Neuronal stem cell (in vitro differentiated cells): ENCODE data around the gene TIMM17A.
A peak's percentile ranks its signal among the peaks of the same experiment; 100 is the strongest.

ENCODE experiments used
- DNase-seq: peaks from one replicate; pipeline ENCODE4 v3.0.0-alpha.2; 2013; ENCODE audit warnings: low spot score
- H2AFZ ChIP-seq: one replicate; pipeline ENCODE4 v1.6.1; 2013; ENCODE audit warnings: mild to moderate bottlenecking, low read length, inconsistent platforms
- H2AK5ac ChIP-seq: 2 replicates; pipeline ENCODE4 v1.6.1; 2013; ENCODE audit warnings: low read depth, mild to moderate bottlenecking, inconsistent platforms, low read length, moderate library complexity, mixed read lengths
- H2BK120ac ChIP-seq: 2 replicates; pipeline ENCODE4 v1.6.1; 2013; ENCODE audit warnings: low read depth, mild to moderate bottlenecking, inconsistent platforms, low read length, moderate library complexity, mixed read lengths
- H2BK12ac ChIP-seq: one replicate; pipeline ENCODE4 v1.6.1; 2013; ENCODE audit warnings: low read length, inconsistent platforms
- H2BK15ac ChIP-seq: 2 replicates; pipeline ENCODE4 v1.6.1; 2013; ENCODE audit warnings: mild to moderate bottlenecking, low read length, inconsistent platforms, mixed read lengths
- H2BK5ac ChIP-seq: one replicate; pipeline ENCODE4 v1.6.1; 2013; ENCODE audit warnings: inconsistent platforms, mild to moderate bottlenecking, low read length, moderate library complexity
- H3K14ac ChIP-seq: one replicate; pipeline ENCODE4 v1.6.1; 2013; ENCODE audit warnings: low read length, inconsistent platforms
- H3K18ac ChIP-seq: 2 replicates; pipeline ENCODE4 v1.6.1; 2013; ENCODE audit warnings: low read length, inconsistent platforms
- H3K23ac ChIP-seq: 2 replicates; pipeline ENCODE4 v1.6.1; 2013; ENCODE audit warnings: low read depth, mild to moderate bottlenecking, mixed read lengths, low read length, inconsistent platforms; ENCODE audit not compliant: poor library complexity
- H3K27ac ChIP-seq: replicated peaks from 3 replicates; pipeline ENCODE4 v1.5.1; 2013; ENCODE audit warnings: low read length, inconsistent platforms
- H3K27me3 ChIP-seq, 3 experiments: 2 replicates each; pipeline ENCODE4 v1.6.1; 2013; ENCODE audit warnings: low read length in 3 of 3, mild to moderate bottlenecking in 2 of 3, inconsistent platforms in 1 of 3, low read depth in 1 of 3, mixed read lengths in 1 of 3, moderate library complexity in 1 of 3; ENCODE audit not compliant: control insufficient read depth in 3 of 3, insufficient read depth in 3 of 3
- H3K36me3 ChIP-seq, 2 donors: replicated peaks in 1 of 2; 2 replicates each; pipeline ENCODE4 v1.6.1; 2013; ENCODE audit warnings: low read length in 2 of 2; ENCODE audit not compliant: control insufficient read depth in 2 of 2, insufficient read depth in 2 of 2
- H3K4ac ChIP-seq: 2 replicates; pipeline ENCODE4 v1.6.1; 2013; ENCODE audit warnings: inconsistent platforms, mild to moderate bottlenecking, low read length, moderate library complexity
- H3K4me1 ChIP-seq, 2 donors: 1 replicate in 1 of 2; 2 replicates in 1 of 2; pipeline ENCODE4 v1.6.1; 2013; ENCODE audit warnings: low read length in 2 of 2, low read depth in 1 of 2; ENCODE audit not compliant: control insufficient read depth in 2 of 2, insufficient read depth in 1 of 2
- H3K4me2 ChIP-seq: one replicate; pipeline ENCODE4 v1.6.1; 2013; ENCODE audit warnings: mild to moderate bottlenecking, low read length, inconsistent platforms; ENCODE audit not compliant: insufficient read depth, poor library complexity, severe bottlenecking
- H3K4me3 ChIP-seq, 2 donors: 2 replicates each; pipeline ENCODE4 v1.5.1; 2013; ENCODE audit warnings: low read length in 2 of 2, mild to moderate bottlenecking in 2 of 2, inconsistent platforms in 1 of 2, moderate library complexity in 1 of 2
- H3K79me1 ChIP-seq: one replicate; pipeline ENCODE4 v1.6.1; 2013; ENCODE audit warnings: low read depth, mild to moderate bottlenecking, inconsistent platforms, low read length, moderate library complexity
- H3K9ac ChIP-seq: one replicate; pipeline ENCODE4 v1.6.1; 2013; ENCODE audit warnings: mild to moderate bottlenecking, low read depth, low read length, inconsistent platforms; ENCODE audit not compliant: poor library complexity
- H3K9me3 ChIP-seq, 2 donors: replicated peaks in 1 of 2; 2 replicates each; pipeline versions ENCODE3 to v1.6.1; 2013; ENCODE audit warnings: low read length in 2 of 2, mild to moderate bottlenecking in 2 of 2, inconsistent platforms in 1 of 2, low read depth in 1 of 2, mixed read lengths in 1 of 2, moderate library complexity in 1 of 2; ENCODE audit not compliant: control insufficient read depth in 2 of 2, insufficient read depth in 1 of 2
- H4K8ac ChIP-seq: one replicate; pipeline ENCODE4 v1.6.1; 2013; ENCODE audit warnings: low read depth, mild to moderate bottlenecking, inconsistent platforms, low read length, moderate library complexity
- H4K91ac ChIP-seq: one replicate; pipeline ENCODE4 v1.6.1; 2013; ENCODE audit warnings: low read length, low read depth, mild to moderate bottlenecking, inconsistent platforms; ENCODE audit not compliant: poor library complexity
- WGBS, 2 donors: extraction: QIAGEN DNeasy Blood & Tissue Kit; methylation state at CpG; one replicate each; pipeline ENCODE4 v1.1.7; 2013; ENCODE audit warnings: missing lambda C conversion rate in 2 of 2, mixed read lengths in 1 of 2; ENCODE audit not compliant: insufficient read length in 2 of 2, insufficient replicate concordance in 1 of 2; ENCODE audit errors: extremely low coverage in 2 of 2; 5-methylcytosine and 5-hydroxymethylcytosine counted together

TIMM17A gene

DNA sequence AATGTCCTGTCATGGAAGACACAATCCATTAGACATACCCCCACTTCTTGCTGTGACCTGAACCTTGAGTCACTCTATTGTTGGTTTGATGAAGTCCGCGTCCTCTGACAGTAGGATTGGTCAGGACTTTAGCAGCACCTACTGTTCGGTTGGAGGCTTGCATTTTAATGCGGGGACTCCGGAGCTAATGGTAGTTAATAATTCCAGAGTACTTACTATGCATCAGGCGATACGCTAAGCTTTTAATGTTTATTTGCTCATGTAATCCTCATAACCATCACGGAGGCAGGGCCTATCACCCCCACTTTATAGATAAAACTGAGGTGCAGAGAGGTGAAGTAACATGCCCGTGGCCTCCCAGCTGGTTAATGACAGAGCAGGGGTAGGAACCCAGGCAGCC, 47.2 kb downstream of the TIMM17A start:
- no peak overlapping the region for H3K27ac ChIP-seq
- peaks cover 0 to 3% of the 10 kb centered on the region in 2 donors for H3K4me1 ChIP-seq
- H2BK5ac ChIP-seq: no peak overlapping the region
- no peak overlapping the region for H2BK120ac ChIP-seq
- no peak overlapping the region for H4K8ac ChIP-seq
- no peaks in the 10 kb centered on the region for H3K9me3 ChIP-seq
- H3K36me3 ChIP-seq: peaks cover 41 to 79% of the 10 kb centered on the region in 2 donors
- H3K27me3 ChIP-seq: no peaks in the 10 kb centered on the region
- H3K9ac ChIP-seq: no peak overlapping the region
- no peak overlapping the region for H3K23ac ChIP-seq
- no peak overlapping the region for H3K14ac ChIP-seq
- no peak overlapping the region for H3K18ac ChIP-seq
- no peak overlapping the region for H2AK5ac ChIP-seq
- no peak overlapping the region for H2BK12ac ChIP-seq
- WGBS, 2 donors: no CpG with 5 or more reads among the region's 9 CpGs
- no peak overlapping the region for H3K4me3 ChIP-seq
- no peak overlapping the region for H3K4ac ChIP-seq
- H2BK15ac ChIP-seq: no peak overlapping the region
- DNase-seq: no peak
- H4K91ac ChIP-seq: no peak overlapping the region
- no peak overlapping the region for H3K4me2 ChIP-seq
- no peaks in the 10 kb centered on the region for H3K79me1 ChIP-seq
- H2AFZ ChIP-seq: no peak overlapping the region

DNA sequence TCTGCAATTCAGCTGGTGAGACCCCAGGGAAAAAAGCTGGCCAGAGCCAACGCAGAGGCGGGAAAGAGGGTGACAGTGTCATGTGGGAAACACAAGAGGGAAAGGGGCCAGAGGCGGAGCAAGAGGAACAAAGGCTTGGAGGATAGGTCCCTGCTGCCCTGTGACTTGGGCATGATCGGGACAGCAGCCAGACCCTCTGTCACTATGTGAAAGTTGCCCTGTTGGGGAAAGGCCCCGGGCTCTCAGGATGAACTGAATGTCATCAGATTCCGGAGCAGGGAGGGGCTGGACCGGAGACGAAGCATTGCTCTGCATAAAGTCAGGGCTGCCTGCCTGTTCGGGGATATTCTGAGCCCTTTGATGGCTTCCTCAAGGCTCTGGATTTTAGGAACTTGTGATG, 49.4 kb downstream of the TIMM17A start:
- no peak overlapping the region for H3K4me2 ChIP-seq
- no peaks in the 10 kb centered on the region for H3K9me3 ChIP-seq
- no peaks in the 10 kb centered on the region for H3K27me3 ChIP-seq
- H3K14ac ChIP-seq: no peak overlapping the region
- no peak overlapping the region for H4K8ac ChIP-seq
- no peak overlapping the region for H3K4me3 ChIP-seq
- DNase-seq: no peak
- no peak overlapping the region for H2BK12ac ChIP-seq
- H3K18ac ChIP-seq: no peak overlapping the region
- WGBS, 2 donors: no CpG with 5 or more reads among the region's 9 CpGs
- H3K9ac ChIP-seq: peak overlapping the region; percentile 7
- H3K4me1 ChIP-seq: peaks cover 1 to 4% of the 10 kb centered on the region in 2 donors
- H3K23ac ChIP-seq: no peak overlapping the region
- H2AFZ ChIP-seq: no peak overlapping the region
- no peak overlapping the region for H2BK5ac ChIP-seq
- no peaks in the 10 kb centered on the region for H3K79me1 ChIP-seq
- peaks cover 43 to 71% of the 10 kb centered on the region in 2 donors for H3K36me3 ChIP-seq
- H3K27ac ChIP-seq: no peak overlapping the region
- no peak overlapping the region for H4K91ac ChIP-seq
- no peak overlapping the region for H3K4ac ChIP-seq
- H2AK5ac ChIP-seq: no peak overlapping the region
- H2BK120ac ChIP-seq: no peak overlapping the region
- no peak overlapping the region for H2BK15ac ChIP-seq

DNA sequence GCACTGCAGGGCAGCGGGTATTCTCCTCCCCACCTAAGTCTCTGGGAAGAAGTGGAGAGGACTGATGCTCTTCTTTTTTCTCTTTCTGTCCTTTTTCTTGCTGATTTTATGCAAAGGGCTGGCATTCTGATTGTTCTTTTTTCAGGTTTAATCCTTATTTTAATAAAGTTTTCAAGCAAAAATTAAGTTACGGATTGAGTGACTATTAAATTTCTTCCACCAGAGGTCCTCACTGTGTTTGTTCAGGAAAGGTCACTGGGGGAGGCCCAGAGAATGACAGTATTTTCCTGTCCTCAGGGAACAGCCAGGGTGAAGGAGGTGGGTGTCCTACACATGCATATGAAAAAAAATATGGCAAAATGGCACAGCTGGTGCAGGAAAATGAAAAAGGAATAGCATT, 50.7 kb downstream of the TIMM17A start:
- Histone ChIP-seq H3K36me3 (peaks cover 36 to 59% of the 10 kb centered on the region in 2 donors), H2BK120ac (no peak overlapping the region), H3K27ac (no peak overlapping the region), H3K79me1 (no peaks in the 10 kb centered on the region), H2BK5ac (no peak overlapping the region), H3K9ac (no peak overlapping the region), H3K27me3 (no peaks in the 10 kb centered on the region), H3K4me3 (no peak overlapping the region), H4K8ac (no peak overlapping the region), H2BK15ac (no peak overlapping the region), H3K14ac (no peak overlapping the region), H3K4ac (no peak overlapping the region), H3K23ac (no peak overlapping the region), H3K4me1 (peaks cover 10 to 13% of the 10 kb centered on the region in 2 donors), H3K9me3 (no peaks in the 10 kb centered on the region), H2BK12ac (no peak overlapping the region), H3K4me2 (no peak overlapping the region), H2AK5ac (no peak overlapping the region), H2AFZ (no peak overlapping the region), H4K91ac (no peak overlapping the region), H3K18ac (no peak overlapping the region)
- WGBS, 2 donors: no CpG with 5 or more reads among the region's 2 CpGs
- DNase-seq: no peak

DNA sequence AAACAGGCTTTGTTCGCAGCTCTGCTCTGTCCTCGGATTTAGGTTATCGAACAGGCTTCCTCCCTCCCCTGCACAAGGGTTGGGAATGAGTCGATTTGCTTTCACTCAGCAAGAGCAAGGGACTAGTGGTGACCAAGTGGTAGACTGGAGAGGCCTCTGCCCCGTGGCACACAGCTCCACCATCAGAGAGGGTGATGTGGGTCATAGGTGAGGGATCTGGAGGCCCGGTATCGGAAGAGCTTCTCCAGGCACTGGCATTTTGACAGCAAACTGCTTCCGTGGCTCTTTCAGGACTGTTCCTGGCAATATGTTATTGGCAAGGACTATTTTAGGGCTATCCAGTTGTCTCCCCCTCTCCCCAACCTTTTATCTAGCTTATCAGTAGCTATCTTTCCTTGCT, 52.0 kb downstream of the TIMM17A start:
- H3K9me3 ChIP-seq: no peaks in the 10 kb centered on the region
- H3K18ac ChIP-seq: peak overlapping the region; percentile 67
- no peak overlapping the region for H2BK15ac ChIP-seq
- H4K8ac ChIP-seq: no peak overlapping the region
- no peak overlapping the region for H3K9ac ChIP-seq
- peaks cover 10 to 17% of the 10 kb centered on the region in 2 donors for H3K4me1 ChIP-seq
- no peaks in the 10 kb centered on the region for H3K79me1 ChIP-seq
- peaks cover 28 to 47% of the 10 kb centered on the region in 2 donors for H3K36me3 ChIP-seq
- H4K91ac ChIP-seq: no peak overlapping the region
- H2AK5ac ChIP-seq: no peak overlapping the region
- no peak overlapping the region for H2BK5ac ChIP-seq
- peaks cover 0 to 6% (median 0%) of the 10 kb centered on the region in 3 experiments for H3K27me3 ChIP-seq
- H3K27ac ChIP-seq: no peak overlapping the region
- H3K14ac ChIP-seq: no peak overlapping the region
- no peak overlapping the region for H2BK120ac ChIP-seq
- no peak overlapping the region for H2BK12ac ChIP-seq
- no peak overlapping the region for H3K4me2 ChIP-seq
- no peak overlapping the region for H3K4me3 ChIP-seq
- DNase-seq: no peak
- WGBS, 2 donors: no CpG with 5 or more reads among the region's 8 CpGs
- H2AFZ ChIP-seq: no peak overlapping the region
- H3K23ac ChIP-seq: no peak overlapping the region
- H3K4ac ChIP-seq: no peak overlapping the region
